ENCODE measurements around the gene P2RX7.

GRCh38 chr12:121138284-121138683 lies 5.6 kb downstream of the P2RX7 start:
- no peak for TF ChIP-seq XRCC5 (IDR thresholded peaks at IDR 0.05; ENCODE audit: low read depth, low read length)
- no peak for TF ChIP-seq POLR2AphosphoS2 (IDR thresholded peaks at IDR 0.05; ENCODE audit: low read length)
- TF ChIP-seq ZNF668 (CRISPR knock-in tag; IDR thresholded peaks at IDR 0.05) = no peak
- TF ChIP-seq ZFP1 (CRISPR knock-in tag; IDR thresholded peaks at IDR 0.05) = no peak
